Coronary artery (tissue), 2 donors: ENCODE results near the gene CIT.
"Not testable (repeated sequence)": the region's sequence is repeated elsewhere in the genome, so short reads cannot be mapped to it uniquely, and the experiment has no call there.

Experiments used
- DNase-seq: peaks from one replicate; pipeline ENCODE4 v3.0.0-alpha.2; 2017; ENCODE audit warnings: low spot score
- H3K27ac ChIP-seq, 2 donors: fragments of 200-600 bp; sonication (generic); one replicate each; pipeline ENCODE4 v1.5.1; 2016 to 2019
- H3K4me3 ChIP-seq: fragments of 200-600 bp; sonication (generic); 2 replicates; pipeline ENCODE4 v1.5.1; 2016; ENCODE audit warnings: mild to moderate bottlenecking, moderate library complexity
- CTCF ChIP-seq: fragments of 200-600 bp; sonication (generic); IDR thresholded peaks from one replicate; pipeline ENCODE4 v1.5.1; 2019; ENCODE audit warnings: antibody characterized with exemption

Gene CIT

DNA sequence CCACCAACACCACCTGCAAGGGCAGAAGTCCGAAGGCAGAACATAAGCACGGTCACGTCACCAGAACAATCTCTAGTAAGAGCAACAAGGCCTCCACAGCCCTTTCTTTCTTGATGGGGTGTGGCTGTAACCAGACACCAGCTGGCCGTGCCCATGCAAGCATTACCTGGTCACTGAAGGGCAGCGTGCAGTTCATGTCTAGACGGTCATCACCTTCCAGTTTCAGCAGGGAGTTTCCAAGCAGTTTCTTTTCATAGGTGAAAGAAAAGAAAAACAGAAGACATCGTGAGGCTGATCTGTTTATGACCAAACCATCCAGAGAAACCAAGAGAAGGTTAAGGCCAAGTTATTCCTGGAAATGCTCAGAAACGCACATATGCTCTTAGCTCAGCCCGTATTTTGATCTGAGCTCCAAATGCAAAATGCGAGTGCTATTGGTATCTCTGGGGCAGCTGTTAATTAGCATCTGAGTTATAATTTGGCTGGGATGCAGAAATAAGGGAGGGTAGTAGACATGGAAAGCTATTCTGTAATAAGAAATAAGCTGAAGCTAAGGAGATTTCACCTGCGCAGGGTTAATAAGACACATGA is 166.7 kb downstream of the CIT start:
- TF ChIP-seq CTCF: no peak
- no peak for DNase-seq
- Histone ChIP-seq H3K4me3 (no peak overlapping the region), H3K27ac (no peak overlapping the region)

GRCh38 chr12:119706427-119706826 is 170.7 kb downstream of the CIT start:
- H3K4me3 ChIP-seq, DNase-seq, H3K27ac ChIP-seq: not testable (repeated sequence)

- no peak overlapping the region for H3K27ac ChIP-seq
Observed at GRCh38 chr12:119705182-119705581, 171.9 kb downstream of the CIT start.

DNA sequence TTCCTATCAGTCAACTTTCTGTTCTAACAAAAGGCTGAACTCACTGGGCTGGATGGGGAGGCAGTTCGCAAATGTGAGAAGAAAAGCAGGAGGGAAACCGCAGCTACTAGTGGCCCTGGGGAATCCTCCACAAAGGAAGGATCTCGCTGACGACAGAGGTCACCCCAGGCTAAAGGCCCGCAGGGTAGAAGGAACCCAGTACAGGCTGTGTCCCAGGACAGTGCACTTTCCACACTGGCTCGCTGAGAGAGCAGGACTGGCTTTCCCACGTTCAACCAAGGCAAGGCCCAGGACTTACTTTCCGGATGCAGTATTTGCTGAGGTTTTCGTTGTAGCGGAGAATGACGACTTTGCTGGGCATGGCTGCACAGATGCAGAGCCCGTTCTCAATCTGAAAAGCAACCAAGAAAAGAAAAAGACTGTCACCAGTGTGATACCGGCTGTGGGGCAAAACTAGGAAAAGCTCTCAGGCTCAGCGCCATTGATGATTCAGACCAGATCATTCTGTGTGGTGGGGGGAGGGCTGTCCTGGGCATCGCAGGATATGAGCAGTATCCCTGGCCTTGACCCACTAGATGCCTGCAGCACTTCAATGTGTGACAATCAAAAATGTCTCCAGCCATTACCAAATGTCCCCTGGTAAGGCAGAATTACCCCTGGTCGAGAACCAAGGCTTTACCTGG is 172.9 kb downstream of the CIT start:
- DNase-seq: no peak
- Histone ChIP-seq H3K27ac (no peak overlapping the region), H3K4me3 (no peak overlapping the region)
- no peak for TF ChIP-seq CTCF

More at GRCh38 chr12:119705182-119705581, 171.9 kb downstream of the CIT start:
- H3K4me3 ChIP-seq: no peak overlapping the region
- TF ChIP-seq CTCF: no peak
- DNase-seq: no peak

DNA sequence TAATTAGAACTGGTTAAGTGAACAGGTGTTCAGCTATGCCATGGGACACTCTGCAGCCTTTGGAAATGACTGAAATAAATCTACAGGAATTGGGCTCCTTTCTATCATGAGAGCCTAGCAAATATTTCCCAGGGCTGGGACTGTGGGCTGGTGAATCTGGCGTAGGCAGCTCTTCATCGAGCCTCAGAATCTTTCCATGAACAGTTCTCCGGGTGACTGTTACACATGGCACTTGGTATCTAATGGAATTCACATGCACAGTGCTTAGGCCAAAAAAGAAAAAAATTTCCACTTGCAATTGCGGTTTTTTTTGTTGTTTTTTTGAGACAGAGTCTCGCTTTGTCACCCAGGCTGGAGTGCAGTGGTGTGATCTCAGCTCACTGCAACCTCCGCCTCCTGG is 177.0 kb downstream of the CIT start:
- no peak overlapping the region for H3K4me3 ChIP-seq
- H3K27ac ChIP-seq: no peak overlapping the region
- DNase-seq: no peak
- TF ChIP-seq CTCF: no peak

DNA sequence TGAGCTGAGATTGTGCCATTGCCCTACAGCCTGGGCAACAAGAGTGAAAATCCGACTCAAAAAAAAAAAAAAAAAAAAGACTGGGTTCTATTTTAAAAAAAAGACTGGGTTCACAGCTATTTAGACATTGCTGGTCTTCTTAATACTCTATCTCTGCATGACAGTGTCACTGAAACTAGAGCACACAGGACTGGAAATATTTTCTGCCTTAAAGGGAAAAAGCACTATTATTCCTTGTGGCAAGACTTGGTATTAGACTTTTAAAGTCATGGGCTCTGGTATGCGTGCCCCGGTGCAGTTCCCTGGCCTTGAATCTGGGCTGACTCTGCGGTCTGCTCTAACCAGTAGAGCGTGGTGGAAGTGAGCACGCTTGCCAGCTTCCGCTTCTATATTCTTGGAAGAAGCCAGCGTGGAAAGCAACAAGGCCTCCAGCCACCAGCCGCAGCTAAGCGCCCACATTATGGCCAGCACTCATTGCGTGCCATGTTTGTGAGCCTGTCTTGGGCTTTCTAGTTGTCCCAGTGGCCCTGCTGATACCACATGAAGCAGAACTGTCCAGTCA is 177.8 kb downstream of the CIT start:
- TF ChIP-seq CTCF: no peak
- DNase-seq: no peak
- Histone ChIP-seq H3K27ac (no peak overlapping the region), H3K4me3 (no peak overlapping the region)

GRCh38 chr12:119696943-119697342 is 180.2 kb downstream of the CIT start:
- no peak for DNase-seq
- no peak overlapping the region for H3K27ac ChIP-seq
- no peak for TF ChIP-seq CTCF
- H3K4me3 ChIP-seq: no peak overlapping the region
